AG10803 (cell line): ENCODE data around the gene FRK.
"Not testable (repeated sequence)": the region's sequence is repeated elsewhere in the genome, so short reads cannot be mapped to it uniquely, and the experiment has no call there.

Experiments
- DNase-seq: peaks from one replicate; pipeline ENCODE4 v3.0.0; 2010; ENCODE audit warnings: low read depth
- H3K4me3 ChIP-seq: 2 replicates; pipeline ENCODE4 v1.5.1; 2011; ENCODE audit warnings: mild to moderate bottlenecking, low read length, control low read depth
- TF ChIP-seq, protein P1 (sequence below): conservative IDR thresholded peaks from 2 replicates; pipeline ENCODE4 v1.5.1; 2011; ENCODE audit warnings: mild to moderate bottlenecking, low read length, control low read depth, inconsistent platforms

Gene FRK

GRCh38 chr6:115947966-115948541 lies 112.6 kb downstream of the FRK start:
- no peak overlapping the region for H3K4me3 ChIP-seq
- no peak for DNase-seq
- TF ChIP-seq, protein P1, sequence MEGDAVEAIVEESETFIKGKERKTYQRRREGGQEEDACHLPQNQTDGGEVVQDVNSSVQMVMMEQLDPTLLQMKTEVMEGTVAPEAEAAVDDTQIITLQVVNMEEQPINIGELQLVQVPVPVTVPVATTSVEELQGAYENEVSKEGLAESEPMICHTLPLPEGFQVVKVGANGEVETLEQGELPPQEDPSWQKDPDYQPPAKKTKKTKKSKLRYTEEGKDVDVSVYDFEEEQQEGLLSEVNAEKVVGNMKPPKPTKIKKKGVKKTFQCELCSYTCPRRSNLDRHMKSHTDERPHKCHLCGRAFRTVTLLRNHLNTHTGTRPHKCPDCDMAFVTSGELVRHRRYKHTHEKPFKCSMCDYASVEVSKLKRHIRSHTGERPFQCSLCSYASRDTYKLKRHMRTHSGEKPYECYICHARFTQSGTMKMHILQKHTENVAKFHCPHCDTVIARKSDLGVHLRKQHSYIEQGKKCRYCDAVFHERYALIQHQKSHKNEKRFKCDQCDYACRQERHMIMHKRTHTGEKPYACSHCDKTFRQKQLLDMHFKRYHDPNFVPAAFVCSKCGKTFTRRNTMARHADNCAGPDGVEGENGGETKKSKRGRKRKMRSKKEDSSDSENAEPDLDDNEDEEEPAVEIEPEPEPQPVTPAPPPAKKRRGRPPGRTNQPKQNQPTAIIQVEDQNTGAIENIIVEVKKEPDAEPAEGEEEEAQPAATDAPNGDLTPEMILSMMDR = no peak

- TF ChIP-seq, protein P1 = no peak
- H3K4me3 ChIP-seq = no peak overlapping the region
- DNase-seq = no peak
These were observed 114.9 kb downstream of the FRK start for GRCh38 chr6:115945812-115946211.

DNA sequence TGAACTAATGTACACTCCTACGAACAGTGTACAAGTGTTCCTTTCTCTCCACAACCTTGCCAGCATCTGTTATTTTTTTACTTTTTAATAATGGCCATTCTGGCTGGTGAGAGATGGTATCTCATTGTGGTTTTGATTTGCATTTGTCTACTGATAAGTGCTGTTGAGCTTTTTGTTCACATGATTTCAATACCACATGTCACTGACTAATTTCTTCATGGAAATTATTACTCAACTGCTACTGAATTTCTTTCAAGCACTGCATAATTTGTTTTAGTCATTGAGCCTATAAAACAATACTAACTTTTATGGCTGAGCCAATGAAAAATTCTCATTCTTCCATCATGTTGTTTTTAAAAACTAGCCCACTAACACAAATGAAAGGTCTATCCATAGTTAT lies 115.4 kb downstream of the FRK start:
- H3K4me3 ChIP-seq = no peak overlapping the region
- no peak for DNase-seq
- TF ChIP-seq, protein P1 = no peak

- DNase-seq = not testable (repeated sequence)
These were observed 115.9 kb downstream of the FRK start for GRCh38 chr6:115944829-115945228.

GRCh38 chr6:115937502-115937901 lies 123.2 kb downstream of the FRK start:
- H3K4me3 ChIP-seq, DNase-seq: not testable (repeated sequence)

More at GRCh38 chr6:115944829-115945228, 115.9 kb downstream of the FRK start:
- not testable (repeated sequence) for H3K4me3 ChIP-seq

- TF ChIP-seq, protein P1 = no peak
- DNase-seq = no peak
- no peak overlapping the region for H3K4me3 ChIP-seq
These were observed 125.3 kb downstream of the FRK start for GRCh38 chr6:115935361-115935760.

DNA sequence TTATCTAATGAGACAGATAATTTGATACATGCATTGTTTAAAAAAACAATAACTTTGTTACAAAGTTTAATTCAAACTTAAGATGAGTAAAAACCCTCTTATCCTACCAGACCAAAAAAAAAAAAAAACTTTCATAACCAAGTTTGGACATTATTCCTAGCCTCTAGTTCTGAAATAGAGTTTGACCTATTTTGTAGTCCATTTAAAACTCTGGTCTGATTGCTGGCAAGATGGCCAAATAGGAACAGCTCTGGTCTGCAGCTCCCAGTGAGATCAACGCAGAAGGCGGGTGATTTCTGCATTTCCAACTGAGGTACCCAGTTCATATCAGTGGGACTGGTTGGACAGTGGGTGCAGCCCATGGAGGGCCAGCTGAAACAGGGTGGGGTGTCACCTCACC lies 125.9 kb downstream of the FRK start:
- DNase-seq = no peak
- TF ChIP-seq, protein P1 = no peak
- no peak overlapping the region for H3K4me3 ChIP-seq

- H3K4me3 ChIP-seq = no peak overlapping the region
- TF ChIP-seq, protein P1 = no peak
- no peak for DNase-seq
These were observed 126.5 kb downstream of the FRK start for GRCh38 chr6:115934145-115934544.
